HG03439 (cell line): ENCODE data around the gene NHERF2.

Source experiments
- ATAC-seq: cut with Tn5 transposase; IDR thresholded peaks from one replicate; pipeline ENCODE4 v1.9.1; 2021; ENCODE audit warnings: mild to moderate bottlenecking, moderate library complexity; ENCODE audit not compliant: unreplicated experiment

The NHERF2 gene

DNA sequence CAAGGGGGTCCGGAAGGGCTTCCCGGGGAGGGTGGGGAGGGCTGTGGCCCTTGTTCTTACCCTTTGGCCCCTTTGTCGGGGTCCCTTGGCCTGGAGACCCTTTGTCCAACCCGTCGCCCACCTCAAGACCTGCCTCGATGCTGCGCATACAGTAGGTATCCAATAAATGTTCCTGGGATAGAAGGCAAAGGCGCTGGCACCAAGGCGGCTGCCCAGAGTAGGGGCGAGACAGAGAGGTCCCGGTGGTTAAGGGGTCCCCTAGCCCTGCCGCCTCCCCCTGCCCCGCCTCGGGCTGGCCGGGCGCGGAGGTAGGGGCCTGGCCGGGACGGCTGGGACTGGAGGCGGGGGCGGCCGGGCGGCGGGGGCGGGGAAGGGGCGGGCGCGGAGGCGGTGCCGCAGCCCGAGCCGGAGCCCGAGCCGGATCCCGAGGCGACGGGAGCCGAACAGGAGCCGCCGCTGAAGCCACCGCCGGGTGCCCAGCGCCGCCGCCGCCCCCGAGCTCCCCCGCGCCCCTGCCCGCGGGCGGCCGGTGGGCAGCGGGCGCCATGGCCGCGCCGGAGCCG lies at the start of gene NHERF2:
Gene NHERF2, plus strand, starts transcription at position 442 of the 563 bp plus-strand sequence. Its CDS starts 104 bp downstream, at position 546.
- no peak for ATAC-seq

DNA sequence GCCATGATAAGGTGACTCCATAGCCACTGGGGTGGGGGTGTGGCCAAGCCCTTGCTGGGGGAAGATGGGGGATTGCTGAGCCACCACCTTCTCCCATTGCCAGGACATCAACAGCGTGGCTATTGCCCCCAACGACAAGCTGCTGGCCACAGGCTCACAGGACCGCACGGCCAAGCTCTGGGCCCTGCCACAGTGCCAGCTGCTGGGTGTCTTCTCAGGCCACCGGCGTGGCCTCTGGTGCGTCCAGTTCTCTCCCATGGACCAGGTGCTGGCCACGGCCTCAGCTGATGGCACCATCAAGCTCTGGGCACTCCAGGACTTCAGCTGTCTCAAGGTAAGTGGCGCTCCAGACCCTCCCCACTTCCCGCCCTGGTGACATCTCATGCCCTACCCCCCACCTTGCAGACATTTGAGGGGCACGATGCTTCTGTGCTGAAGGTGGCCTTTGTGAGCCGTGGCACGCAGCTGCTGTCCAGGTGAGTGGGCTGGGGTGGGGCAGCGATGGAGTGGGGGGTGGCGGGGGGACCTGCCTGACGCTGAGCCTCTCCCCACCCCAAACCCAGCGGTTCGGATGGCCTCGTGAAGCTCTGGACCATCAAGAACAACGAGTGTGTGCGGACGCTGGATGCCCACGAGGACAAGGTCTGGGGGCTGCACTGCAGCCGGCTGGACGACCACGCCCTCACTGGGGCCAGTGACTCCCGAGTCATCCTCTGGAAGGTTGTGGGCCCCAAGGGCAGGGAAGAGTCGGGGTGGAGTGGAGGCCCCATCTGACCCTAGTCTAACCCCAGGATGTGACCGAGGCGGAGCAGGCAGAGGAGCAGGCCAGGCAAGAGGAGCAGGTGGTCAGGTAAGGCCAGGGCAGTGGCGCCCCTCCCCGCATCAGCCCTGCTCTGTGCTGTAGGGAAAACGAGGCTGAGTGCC lies 49.5 kb upstream of the NHERF2 start:
- no peak for ATAC-seq

DNA sequence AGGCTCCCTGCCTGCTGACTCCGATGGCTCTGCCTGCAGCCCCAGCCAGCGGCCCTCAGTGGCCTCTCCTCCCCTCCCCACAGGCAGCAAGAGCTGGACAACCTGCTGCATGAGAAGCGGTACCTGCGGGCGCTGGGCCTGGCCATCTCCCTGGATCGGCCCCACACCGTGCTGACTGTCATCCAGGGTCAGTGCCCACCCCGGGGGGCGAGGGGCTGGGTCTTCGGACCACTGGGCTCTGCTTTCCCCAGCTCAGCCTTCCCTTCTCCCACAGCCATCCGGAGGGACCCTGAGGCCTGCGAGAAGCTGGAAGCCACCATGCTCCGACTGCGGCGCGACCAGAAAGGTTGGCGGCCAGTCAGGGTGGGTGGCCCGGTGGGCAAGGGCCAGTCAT lies 48.8 kb upstream of the NHERF2 start:
- ATAC-seq: no peak

DNA sequence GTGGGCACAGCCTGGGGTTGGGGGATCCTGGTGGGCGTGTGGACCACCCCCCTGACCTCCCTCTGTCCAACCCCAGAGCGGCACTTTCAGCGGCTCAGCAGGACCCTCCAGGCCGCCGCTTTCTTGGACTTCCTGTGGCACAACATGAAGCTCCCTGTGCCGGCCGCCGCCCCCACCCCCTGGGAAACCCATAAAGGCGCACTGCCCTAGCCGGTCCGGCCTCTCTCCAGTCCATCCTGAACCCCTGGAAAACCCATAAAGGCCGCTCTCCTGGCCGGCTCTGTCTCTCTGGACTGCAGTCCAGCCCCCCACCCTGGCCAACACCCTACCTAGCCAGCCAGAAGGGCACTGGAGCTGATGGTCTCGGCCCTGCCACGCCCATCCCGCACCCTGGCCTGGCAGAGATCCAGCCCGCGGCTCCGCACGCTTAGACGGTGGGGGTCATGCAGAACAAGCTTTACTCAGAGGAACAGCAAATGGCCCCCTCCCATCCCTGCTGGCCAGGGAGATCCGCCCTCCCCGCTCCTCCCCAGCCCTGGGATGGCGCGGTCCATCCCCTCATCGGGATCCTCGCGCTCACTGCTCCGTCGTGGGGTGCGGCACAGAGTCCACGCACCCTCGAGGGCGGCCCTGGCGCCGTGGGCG lies 48.1 kb upstream of the NHERF2 start:
- no peak for ATAC-seq

DNA sequence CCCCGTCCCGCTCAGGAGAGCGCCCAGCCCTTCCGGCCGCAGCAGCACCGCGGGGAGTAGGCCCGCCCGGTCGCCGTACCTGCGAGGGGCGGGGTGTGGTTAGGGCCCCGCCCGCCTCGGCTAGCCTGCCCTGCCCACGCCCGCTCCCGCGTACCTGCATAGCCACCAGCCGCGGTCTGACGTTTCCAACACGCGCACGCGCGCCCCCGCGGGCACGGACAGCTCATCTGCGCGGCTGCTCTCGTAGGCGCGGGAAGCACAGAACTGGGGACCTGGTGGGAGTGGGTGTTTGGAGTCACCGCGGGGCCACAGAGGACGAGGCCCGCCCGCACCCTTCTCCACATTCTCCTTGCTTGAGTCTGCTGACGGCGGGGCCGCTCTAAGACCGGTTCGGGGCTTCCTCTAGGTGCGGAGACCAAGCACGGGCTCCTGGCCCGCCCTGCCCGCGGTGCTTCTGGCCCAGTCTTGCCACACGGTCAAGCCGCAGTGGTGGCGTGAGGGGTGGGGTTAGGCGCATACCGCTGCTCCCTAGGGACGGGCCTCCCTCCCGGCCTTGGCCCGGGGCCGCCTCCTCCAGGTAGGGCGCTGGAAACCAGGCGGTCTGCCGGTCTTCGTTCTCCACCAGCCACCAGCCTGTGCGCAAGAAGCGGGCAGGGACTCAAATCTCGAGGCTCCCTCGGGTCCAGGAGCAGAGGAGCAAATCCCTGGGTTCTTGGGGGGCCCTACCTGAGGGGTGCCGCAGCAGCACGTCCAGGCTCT lies 47.3 kb upstream of the NHERF2 start:
- ATAC-seq: no peak

DNA sequence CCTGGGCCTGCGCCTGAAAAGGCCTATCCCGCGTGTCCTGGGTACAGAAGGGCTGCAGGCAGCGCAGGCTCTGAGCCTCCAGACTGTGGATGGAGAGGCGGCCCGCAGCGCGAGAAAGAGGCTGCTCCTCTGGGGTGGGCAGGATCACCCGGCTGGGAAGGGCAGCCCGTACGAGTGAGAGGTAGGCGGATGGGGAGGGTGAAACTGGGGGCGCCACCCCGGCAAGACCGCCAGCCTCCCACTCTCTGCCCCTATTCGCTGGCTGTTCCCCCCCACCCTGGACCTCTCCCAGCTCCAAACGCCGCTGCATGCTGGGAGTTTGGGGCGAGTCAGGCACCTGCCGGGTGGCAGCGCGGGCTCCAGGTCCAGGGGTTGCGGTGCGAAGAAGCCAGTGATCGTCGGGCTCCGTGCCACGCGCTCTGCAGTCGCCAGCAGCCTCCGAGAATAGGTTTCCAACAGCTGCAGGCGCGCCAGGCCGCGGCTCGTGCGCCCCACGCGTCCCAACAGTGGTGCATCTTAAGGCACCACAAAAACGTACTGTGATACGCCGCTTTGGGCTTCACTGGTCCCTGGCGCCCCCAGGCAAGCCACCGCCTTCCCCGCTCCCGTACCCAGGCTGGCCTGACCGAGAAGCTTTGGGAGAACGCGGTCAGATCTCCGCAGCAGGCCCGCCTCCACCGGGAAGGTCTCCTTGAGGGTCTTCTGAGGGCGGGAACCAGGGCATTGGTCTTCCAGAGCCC lies 46.5 kb upstream of the NHERF2 start:
- no peak for ATAC-seq

DNA sequence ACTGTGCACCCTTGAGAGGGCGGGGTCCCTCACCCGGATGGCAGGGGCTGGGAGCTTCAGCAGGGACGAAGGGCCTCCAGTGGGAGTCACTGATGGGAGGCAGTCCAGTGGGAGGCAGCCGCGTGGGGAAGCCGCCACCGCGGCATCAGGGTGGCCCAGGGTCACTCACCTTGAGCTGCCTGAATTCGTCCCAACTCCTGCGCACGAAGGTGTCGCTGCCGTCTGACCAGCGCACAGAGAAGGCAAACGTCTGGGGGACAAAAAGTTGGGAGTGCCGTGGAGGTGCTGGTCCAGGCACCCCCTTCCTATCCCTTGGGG lies 46.0 kb upstream of the NHERF2 start:
- ATAC-seq: no peak

DNA sequence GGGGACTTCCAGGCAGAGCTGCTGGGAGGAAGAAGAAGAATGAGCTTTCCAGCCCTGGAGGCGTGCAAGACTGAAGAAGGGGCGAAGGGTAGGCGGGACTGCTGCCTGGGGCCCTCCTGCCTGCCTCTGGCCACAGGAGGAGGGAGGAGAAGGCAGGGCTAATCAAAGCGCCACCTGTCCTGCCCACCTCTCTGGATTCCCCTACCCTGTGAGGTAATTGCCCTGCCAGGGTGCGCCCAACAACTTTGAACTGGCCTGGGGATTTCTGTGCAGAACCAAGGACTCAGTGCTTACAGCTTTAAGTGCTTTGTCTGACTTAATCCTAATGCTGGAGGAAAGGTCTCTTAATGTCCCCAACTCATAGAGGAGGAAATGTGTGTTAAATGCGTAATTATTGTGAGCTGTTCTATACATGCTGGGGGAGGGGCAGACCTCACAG lies 45.3 kb upstream of the NHERF2 start, which contains the start of gene NOXO1:
Gene NOXO1, minus strand, starts transcription at position 72 of the 439 bp plus-strand sequence. CDS start 290 bp downstream, outside the sequence.
- no peak for ATAC-seq

DNA sequence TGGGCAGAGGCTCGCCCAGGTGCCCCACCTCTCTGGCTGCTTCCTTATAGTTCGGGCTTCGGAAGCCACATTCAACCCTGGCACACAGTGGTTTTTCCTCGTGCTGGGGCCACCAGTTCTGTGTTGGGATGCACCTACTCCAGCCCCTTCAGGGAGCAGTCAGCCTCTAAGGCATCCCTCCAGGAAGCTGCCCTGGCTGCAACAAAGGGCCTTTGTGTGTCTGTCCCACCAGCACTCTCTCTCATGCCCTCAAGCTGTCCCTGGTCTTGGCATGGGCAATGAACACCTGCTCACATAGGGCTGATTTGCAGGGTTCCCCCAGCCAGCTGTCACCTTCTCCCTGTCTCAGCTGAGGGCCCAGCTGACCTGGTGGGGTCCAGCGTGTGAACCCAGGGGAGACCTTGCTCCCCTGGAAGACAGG lies 44.7 kb upstream of the NHERF2 start:
- no peak for ATAC-seq

DNA sequence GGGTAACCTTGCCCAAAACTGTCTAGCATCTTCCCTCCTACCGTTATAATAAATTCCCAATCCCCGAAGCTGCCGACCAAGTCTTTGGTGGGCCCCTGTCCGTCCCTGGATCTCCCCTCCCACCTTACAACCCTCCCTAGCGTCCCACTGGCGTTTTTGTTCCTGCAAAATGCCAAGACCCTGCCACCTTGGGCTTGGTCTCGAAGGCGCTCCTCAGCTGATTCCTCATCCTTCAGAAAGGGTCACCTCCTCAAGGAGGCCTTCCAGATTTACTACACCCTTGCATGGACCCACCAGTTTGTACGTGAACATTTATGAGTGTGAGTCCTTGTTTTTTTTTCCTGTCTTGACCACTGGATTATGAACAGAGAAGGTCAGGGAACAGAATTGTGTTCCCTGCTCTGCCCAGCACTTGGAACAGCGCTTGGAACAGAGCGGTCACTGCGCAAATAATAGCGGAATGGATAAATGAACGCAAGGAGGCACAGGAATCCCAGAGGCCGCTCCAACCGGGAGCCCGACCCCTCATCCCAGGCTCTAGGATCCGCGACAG lies 43.6 kb upstream of the NHERF2 start:
- ATAC-seq: no peak

DNA sequence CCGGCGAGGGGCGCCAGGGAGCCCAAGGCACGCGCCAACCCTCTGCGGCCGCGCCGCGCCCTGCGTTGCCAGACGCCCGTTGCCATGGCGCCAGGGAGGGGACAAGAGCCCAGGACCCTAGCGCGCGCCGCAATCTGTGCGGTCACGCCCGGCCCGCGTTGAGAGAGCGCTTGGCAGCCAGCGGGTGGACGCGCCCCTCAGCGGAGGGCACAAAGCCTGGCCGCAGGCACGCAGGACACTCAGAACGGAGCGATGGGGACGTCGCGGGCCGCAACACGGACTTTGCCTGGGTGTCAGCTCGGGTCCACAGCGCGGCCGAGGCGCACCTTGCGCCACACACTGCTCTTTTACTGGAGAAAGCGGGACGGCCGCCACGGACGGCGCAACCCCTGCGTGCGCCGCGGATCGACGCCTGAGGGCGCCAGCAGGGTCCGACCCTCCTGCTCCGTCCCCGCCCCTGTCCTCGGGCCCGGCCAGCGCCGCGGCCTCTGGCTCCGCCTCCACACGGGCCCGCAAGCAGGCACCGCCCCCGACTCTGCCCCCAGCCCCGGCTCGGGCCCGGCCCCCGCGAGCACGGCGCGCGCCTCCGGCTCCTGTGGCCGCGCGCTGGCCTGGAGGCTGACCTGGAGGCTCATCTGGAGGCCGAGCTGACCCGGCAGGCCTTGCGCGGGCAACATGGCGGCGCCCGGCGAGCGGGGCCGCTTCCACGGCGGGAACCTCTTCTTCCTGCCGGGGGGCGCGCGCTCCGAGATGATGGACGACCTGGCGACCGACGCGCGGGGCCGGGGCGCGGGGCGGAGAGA lies 43.0 kb upstream of the NHERF2 start, which contains the start of gene GFER:
Gene GFER, plus strand, starts transcription at position 650 of the 803 bp plus-strand sequence. Its CDS starts 26 bp downstream, at position 676.
- peak; percentile 73 for ATAC-seq

DNA sequence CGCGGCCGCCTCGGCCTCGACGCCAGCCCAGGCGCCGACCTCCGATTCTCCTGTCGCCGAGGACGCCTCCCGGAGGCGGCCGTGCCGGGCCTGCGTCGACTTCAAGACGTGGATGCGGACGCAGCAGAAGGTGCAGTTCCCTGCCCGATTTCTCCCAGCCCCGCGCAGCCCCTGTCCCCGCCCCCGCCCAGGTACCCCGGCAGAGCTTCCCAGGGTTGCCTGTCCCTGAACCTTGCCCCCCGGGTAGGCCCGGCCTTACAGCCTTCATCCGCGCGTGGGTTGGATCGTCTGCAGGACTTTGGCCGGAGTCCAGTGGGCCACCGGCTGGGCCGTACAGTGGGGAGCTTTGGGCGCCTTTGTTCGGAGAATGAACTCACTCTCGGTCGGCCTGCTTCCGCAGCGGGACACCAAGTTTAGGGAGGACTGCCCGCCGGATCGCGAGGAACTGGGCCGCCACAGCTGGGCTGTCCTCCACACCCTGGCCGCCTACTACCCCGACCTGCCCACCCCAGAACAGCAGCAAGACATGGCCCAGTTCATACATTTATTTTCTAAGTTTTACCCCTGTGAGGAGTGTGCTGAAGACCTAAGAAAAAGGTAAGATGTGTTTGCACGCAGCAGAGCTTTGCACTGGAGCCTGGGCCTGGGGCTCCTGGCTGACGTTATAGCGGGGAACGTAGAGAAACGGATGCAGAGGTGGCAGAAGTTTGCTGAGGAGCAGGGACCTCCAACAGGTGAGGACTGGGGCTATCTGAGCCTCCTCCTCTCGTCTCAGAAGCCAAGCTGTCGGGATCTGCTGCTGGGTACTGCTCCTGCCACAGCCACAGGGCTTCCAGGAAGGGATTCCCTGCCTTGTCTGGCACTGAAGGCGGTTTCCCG lies 42.1 kb upstream of the NHERF2 start:
- ATAC-seq: no peak

DNA sequence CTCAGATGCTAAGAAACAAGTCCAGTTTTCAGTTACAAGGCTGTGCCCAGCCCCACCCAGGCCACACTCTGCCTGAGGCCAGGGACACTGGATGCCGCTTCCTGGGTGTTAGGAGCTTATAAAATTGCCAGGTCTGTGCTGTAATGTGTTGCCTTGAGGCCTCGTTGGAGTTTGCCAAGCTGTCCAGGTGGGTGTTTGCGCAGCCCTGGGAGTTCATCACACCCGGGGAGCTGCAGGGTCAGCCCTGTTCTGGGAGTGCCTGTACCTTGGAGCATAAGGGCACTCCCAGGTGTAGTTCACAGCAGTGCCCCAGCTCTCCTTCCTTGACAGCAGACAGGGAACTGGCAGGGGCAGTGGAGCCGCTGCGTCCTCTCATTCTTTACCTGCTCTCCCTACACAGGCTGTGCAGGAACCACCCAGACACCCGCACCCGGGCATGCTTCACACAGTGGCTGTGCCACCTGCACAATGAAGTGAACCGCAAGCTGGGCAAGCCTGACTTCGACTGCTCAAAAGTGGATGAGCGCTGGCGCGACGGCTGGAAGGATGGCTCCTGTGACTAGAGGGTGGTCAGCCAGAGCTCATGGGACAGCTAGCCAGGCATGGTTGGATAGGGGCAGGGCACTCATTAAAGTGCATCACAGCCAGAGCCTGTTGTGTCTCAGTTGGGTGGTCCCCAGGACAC lies 41.1 kb upstream of the NHERF2 start:
- ATAC-seq: no peak

DNA sequence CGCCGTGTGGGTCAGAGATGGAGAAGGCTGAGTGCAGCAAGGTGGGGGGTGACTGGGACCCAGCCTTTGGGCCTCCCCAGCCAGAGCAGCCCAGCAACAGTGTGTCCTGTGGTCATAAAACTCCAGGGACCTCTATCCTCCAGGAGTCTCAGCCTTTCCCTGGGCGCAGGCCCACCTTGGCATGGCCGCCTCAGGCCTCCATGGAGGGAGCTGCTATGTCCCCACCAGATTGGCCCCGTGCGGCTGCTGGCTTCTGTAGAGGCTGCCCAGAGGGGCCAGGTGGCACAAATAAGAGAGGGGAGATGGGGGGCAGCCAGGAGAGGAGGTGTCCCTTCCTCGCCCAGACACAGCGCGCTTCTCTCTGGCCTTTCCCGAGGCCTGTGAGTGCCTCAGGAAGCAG lies 39.5 kb upstream of the NHERF2 start:
- ATAC-seq: no peak

DNA sequence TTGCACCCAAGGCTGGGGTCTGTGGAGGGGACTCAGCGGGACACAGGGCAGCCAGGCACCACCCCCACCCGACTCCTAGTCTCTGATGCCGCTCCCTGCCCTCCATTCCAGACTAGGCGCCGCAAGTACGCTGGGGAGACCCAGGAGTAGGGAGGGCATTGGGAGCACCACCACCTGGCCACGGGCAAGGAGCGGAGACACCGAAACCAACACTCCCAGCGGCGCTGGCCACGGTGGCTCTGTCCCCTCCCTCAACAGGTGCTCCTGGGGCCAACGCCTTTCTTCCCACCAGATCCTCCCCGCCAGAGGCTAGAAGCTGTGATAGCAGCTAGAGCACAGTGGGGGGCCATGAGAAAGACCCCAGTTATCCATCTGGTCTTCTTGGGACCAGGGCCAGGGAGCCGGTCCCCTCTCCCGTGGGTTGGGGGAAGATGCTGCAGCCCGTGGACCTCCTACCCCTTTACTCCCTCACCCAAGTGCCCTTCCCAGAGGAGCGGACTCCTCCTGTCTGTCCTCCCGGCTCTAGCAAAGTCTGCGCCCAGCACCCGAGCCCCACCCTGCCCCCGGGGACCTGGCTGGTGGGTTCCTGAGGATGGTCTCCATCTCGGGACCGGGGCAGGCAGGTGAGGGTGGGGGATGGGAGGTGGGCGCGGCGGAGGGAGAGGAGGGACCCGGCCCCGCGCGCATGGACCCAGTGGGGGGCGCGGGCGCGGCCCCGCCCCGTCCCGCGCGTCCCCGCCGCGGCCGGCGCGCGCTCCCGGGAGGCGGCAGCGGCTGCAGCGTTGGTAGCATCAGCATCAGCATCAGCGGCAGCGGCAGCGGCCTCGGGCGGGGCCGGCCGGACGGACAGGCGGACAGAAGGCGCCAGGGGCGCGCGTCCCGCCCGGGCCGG lies 37.2 kb upstream of the NHERF2 start, which contains the start of gene SYNGR3:
Gene SYNGR3, plus strand, starts transcription at position 762 of the 892 bp plus-strand sequence. CDS start 133 bp downstream, outside the sequence.
- no peak for ATAC-seq

DNA sequence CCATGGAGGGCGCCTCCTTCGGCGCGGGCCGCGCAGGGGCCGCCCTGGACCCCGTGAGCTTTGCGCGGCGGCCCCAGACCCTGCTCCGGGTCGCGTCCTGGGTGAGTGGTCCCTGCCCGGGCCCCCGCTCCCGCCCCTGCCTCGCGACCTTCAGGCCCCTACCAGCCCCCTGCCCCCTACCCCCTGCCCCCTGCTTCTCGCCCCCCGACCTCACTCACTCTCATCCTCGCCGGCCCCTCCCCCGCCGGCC lies 36.7 kb upstream of the NHERF2 start:
- no peak for ATAC-seq
